Stimulated activated CD8-positive, alpha-beta memory T cell treated with anti-CD3 and anti-CD28 coated beads, Interleukin-12 subunit alpha, Interleukin-12 subunit beta, amount 100 ng/mL, for 24 hours (primary cell): ENCODE results near the gene SPACA7.

Experiments used
- DNase-seq: peaks from one replicate; pipeline ENCODE4 v3.0.0-alpha.2; 2020; ENCODE audit errors: extremely low read depth

The SPACA7 gene

GRCh38 chr13:112465251-112466131 is 89.3 kb downstream of the SPACA7 start:
- DNase-seq: no peak

- DNase-seq: no peak
Measured at GRCh38 chr13:112466132-112467058, 90.2 kb downstream of the SPACA7 start.

- DNase-seq: no peak
Measured at GRCh38 chr13:112467236-112467635, 91.1 kb downstream of the SPACA7 start.

GRCh38 chr13:112468069-112468468 is 91.9 kb downstream of the SPACA7 start:
- DNase-seq: no peak

GRCh38 chr13:112469071-112469745 is 93.1 kb downstream of the SPACA7 start:
- no peak for DNase-seq

GRCh38 chr13:112473818-112474217 is 97.7 kb downstream of the SPACA7 start:
- DNase-seq: no peak

GRCh38 chr13:112474869-112475268 is 98.7 kb downstream of the SPACA7 start:
- no peak for DNase-seq

- no peak for DNase-seq
Measured at GRCh38 chr13:112475889-112476288, 99.7 kb downstream of the SPACA7 start.

- DNase-seq: no peak
Measured at GRCh38 chr13:112477070-112477619, 101.0 kb downstream of the SPACA7 start.

- DNase-seq: no peak
Measured at GRCh38 chr13:112479389-112479788, 103.2 kb downstream of the SPACA7 start.

GRCh38 chr13:112481458-112481857 is 105.3 kb downstream of the SPACA7 start:
- no peak for DNase-seq

GRCh38 chr13:112483299-112483698 is 107.1 kb downstream of the SPACA7 start:
- DNase-seq: no peak
